ENCODE results near the gene MLPH. TPM values are rescaled to one million over a fixed set of nuclear protein-coding genes. Genes with fewer than 3 reads are reported as not detected.

Gene MLPH
- 7.6 and 24.7 TPM in 2 replicates for total RNA-seq

GRCh38 chr2:237486819-237487448 is at the start of gene MLPH:
Gene MLPH (plus strand): TSS chr2:237487251. CDS start chr2:237493427, 6,176 bp downstream.

GRCh38 chr2:237566401-237567235 is 79.6 kb downstream of the MLPH start, which contains the start of gene PRLH:
Gene PRLH (plus strand): TSS chr2:237566574. CDS start chr2:237566574, 0 bp downstream.

GRCh38 chr2:237590272-237591140 is 103.5 kb downstream of the MLPH start, which contains the start of gene RAB17:
Gene RAB17 (minus strand): TSS chr2:237590734. CDS start chr2:237586154, 4,580 bp downstream.

Other genes with a start within 250 kb of the MLPH start
- 664 and 1,543 TPM in 2 replicates for gene COL6A3, start 73.1 kb upstream of the MLPH start, total RNA-seq
- not detected in 2 replicates for gene PRLH, start 79.3 kb downstream of the MLPH start, total RNA-seq
- gene RAB17, start 103.5 kb downstream of the MLPH start, total RNA-seq, result 0.19 and 0.56 TPM in 2 replicates
- gene LRRFIP1, start 140.3 kb downstream of the MLPH start, total RNA-seq, result 83.2 and 87.6 TPM in 2 replicates

Measured in regular cardiac myocyte (primary cell).